T-cell (primary cell): ENCODE measurements around the gene TFIP11. TPM values are rescaled to one million over a fixed set of nuclear protein-coding genes. Genes with fewer than 3 reads are reported as not detected.

Source experiments
- ATAC-seq, 4 experiments: fragments of 200-7000 bp in 3 of 4; fragments of 150-1000 bp in 1 of 4; cut with Tn5 transposase; replicated peaks in 1 of 4; 1 replicate in 3 of 4; 2 replicates in 1 of 4; pipeline ENCODE4 v1.10.0; 2021; ENCODE audit warnings: moderate library complexity in 3 of 4, mild to moderate bottlenecking in 2 of 4, moderate number of reproducible peaks in 1 of 4
- CTCF ChIA-PET, 2 donors: fragments of 300-600 bp; sonication (Branson Sonifier 250); formaldehyde crosslinking; loops; one replicate each; lab custom pipeline; 2022; ENCODE audit warnings: antibody characterized with exemption in 2 of 2; lab: Charles Lee
- POLR2A ChIA-PET, 2 donors: fragments of 300-600 bp; sonication (Branson Sonifier 250); formaldehyde crosslinking; loops; one replicate each; lab custom pipeline; 2022; ENCODE audit warnings: antibody characterized with exemption in 2 of 2; lab: Charles Lee
- DNase-seq, 35 experiments: peaks; one replicate each; pipeline versions ENCODE4 v3.0.0 to v3.0.0-alpha.2; 2013 to 2023
- H3K27ac ChIP-seq: one replicate; pipeline ENCODE4 v1.5.1; 2013; ENCODE audit warnings: low read length
- H3K27me3 ChIP-seq, 2 experiments: replicated peaks in 1 of 2; 1 replicate in 1 of 2; 2 replicates in 1 of 2; pipeline versions ENCODE4 v1.6.1 to v1.7.0; 2013; ENCODE audit warnings: low read length in 1 of 2, mixed read lengths in 1 of 2; ENCODE audit not compliant: control insufficient read depth in 2 of 2, insufficient read depth in 2 of 2; ENCODE audit errors: extremely low read depth in 1 of 2
- H3K36me3 ChIP-seq, 2 donors: 1 replicate in 1 of 2; 2 replicates in 1 of 2; pipeline versions ENCODE4 v1.6.1 to v1.7.0; 2013; ENCODE audit warnings: low read length in 1 of 2; ENCODE audit not compliant: control insufficient read depth in 2 of 2, insufficient read depth in 1 of 2; ENCODE audit errors: extremely low read depth in 1 of 2
- H3K4me1 ChIP-seq, 2 experiments: 1 replicate in 1 of 2; 2 replicates in 1 of 2; pipeline versions ENCODE4 v1.6.1 to v1.7.0; 2013; ENCODE audit warnings: low read length in 2 of 2, mixed read lengths in 1 of 2; ENCODE audit not compliant: insufficient read depth in 2 of 2, control insufficient read depth in 1 of 2; ENCODE audit errors: extremely low read depth in 1 of 2
- H3K4me3 ChIP-seq, 2 donors: 1 replicate in 1 of 2; 2 replicates in 1 of 2; pipeline versions ENCODE4 v1.5.1 to v1.7.0; 2013; ENCODE audit warnings: mild to moderate bottlenecking in 2 of 2, low read length in 1 of 2, moderate library complexity in 1 of 2; ENCODE audit not compliant: control insufficient read depth in 1 of 2; ENCODE audit errors: extremely low read depth in 1 of 2
- H3K9me3 ChIP-seq: 2 replicates; pipeline ENCODE4 v1.7.0; 2013
- H3K27ac Mint-ChIP-seq, 2 donors: one replicate each; pipeline ENCODE4 v1.8.0; 2020 to 2021; ENCODE audit warnings: mild to moderate bottlenecking in 2 of 2, mixed read lengths in 2 of 2
- H3K27me3 Mint-ChIP-seq, 2 donors: one replicate each; pipeline ENCODE4 v1.8.0; 2021 to 2022; ENCODE audit warnings: mixed read lengths in 2 of 2
- H3K36me3 Mint-ChIP-seq: one replicate; pipeline ENCODE4 v1.8.0; 2021; ENCODE audit warnings: mixed read lengths
- H3K4me1 Mint-ChIP-seq, 3 donors: one replicate each; pipeline ENCODE4 v1.8.0; 2020 to 2022; ENCODE audit warnings: mixed read lengths in 3 of 3, mild to moderate bottlenecking in 1 of 3
- H3K4me3 Mint-ChIP-seq, 3 donors: one replicate each; pipeline ENCODE4 v1.8.0; 2020 to 2022; ENCODE audit warnings: mild to moderate bottlenecking in 3 of 3, mixed read lengths in 3 of 3, moderate library complexity in 3 of 3
- H3K9me3 Mint-ChIP-seq, 3 donors: one replicate each; pipeline ENCODE4 v1.8.0; 2020 to 2022; ENCODE audit warnings: mixed read lengths in 3 of 3
- WGBS: methylation state at CpG from one replicate; pipeline ENCODE4 v1.1.5; 2013; ENCODE audit warnings: missing lambda C conversion rate; ENCODE audit not compliant: insufficient coverage; 5-methylcytosine and 5-hydroxymethylcytosine counted together
- total RNA-seq, 35 experiments: library from RNA in 6 of 35; stranded (reverse) in 6 of 35; fragments of 120-200 nt in 1 of 35; gene quantifications; one replicate each; pipeline versions ENCODE4 v1.2.1 to v1.2.4 and lab custom pipeline; 2013 to 2026

Gene TFIP11
- total RNA-seq (10 to 100 TPM; 63.0 to 91.8 (median 75.2) TPM), total RNA-seq (lab: John Stamatoyannopoulos, UW) (56.5 to 135 (median 111) reads per million in 29 experiments)
- total RNA-seq (2013), result 45.0 TPM

DNA sequence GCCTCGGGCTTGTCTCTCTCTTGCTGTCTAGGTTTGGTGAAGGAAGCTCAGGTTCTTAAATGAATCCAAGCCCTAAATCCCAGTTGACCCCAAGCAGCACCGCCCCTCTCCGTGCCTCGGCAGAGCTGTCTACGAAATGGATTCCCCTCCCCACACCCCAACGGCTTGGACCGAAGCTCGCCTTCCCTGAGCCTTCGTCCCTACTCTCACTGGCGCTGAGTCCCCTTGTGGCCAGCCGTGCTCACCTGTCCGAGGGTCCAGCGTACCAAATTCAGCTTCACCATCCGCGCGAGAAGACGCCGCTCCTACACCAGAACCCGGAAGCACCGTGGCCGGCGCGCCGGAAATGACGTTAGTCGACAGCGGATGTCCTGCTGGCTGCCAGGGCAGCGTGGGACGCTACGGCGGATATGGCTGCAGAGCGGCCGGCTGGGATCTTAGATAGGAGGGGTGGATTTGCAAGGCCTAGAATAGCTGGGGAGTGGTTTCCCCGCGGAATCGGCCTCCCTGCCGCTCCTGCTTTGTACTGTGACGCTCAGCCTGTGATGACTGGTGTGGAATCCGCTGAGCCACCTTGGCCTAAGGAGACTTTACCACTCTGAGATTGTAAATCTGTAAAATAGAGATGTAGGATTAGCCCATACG is at the start of gene TFIP11:
Gene TFIP11, minus strand, starts transcription at position 325 of the 645 bp plus-strand sequence. CDS start 2,201 bp downstream, outside the sequence.
- H3K4me1 Mint-ChIP-seq, result peaks cover 45 to 52% (median 50%) of the 10 kb centered on the region in 3 donors
- peaks cover 5 to 29% of the 10 kb centered on the region in 2 donors for H3K36me3 ChIP-seq
- peak within 1 kb of the TSS; percentile 96 to 99 for H3K4me3 ChIP-seq
- H3K27me3 Mint-ChIP-seq, result no peaks in the 10 kb centered on the region
- H3K36me3 Mint-ChIP-seq, result peaks cover 22% of the 10 kb centered on the region
- no peaks in the 10 kb centered on the region for H3K9me3 Mint-ChIP-seq
- POLR2A ChIA-PET, result interaction anchor here (0.6 to 1.0 kb wide), 2 partner anchors 11 to 29 kb away, joined by 3 read pairs; partner anchors contain the start of genes HPS4 (in 1 of the 2) and SRRD (in 1 of the 2)
- H3K27me3 ChIP-seq, result no peaks in the 10 kb centered on the region
- H3K9me3 ChIP-seq, result no peaks in the 10 kb centered on the region
- peaks cover 11 to 21% of the 10 kb centered on the region in 2 experiments for H3K4me1 ChIP-seq
- CTCF ChIA-PET, result interaction anchor here in 1 of 2 donors (0.7 to 2.2 kb wide), 5 partner anchors 9 to 153 kb away, joined by 3 to 11 read pairs (median 4); partner anchors contain the start of genes HPS4 and SRRD
- H3K27ac ChIP-seq, result peak within 1 kb of the TSS; percentile 80
- H3K27ac Mint-ChIP-seq, result peak within 1 kb of the TSS; percentile 98 to 99
- peak; percentile 67 to 93 (median 86) for DNase-seq
- WGBS, result under 1% methylated on average over 40 of the region's 40 CpGs
- peak; percentile 89 to 99 (median 97) for ATAC-seq
- peak within 1 kb of the TSS; percentile 99 to 100 (median 99) for H3K4me3 Mint-ChIP-seq

DNA sequence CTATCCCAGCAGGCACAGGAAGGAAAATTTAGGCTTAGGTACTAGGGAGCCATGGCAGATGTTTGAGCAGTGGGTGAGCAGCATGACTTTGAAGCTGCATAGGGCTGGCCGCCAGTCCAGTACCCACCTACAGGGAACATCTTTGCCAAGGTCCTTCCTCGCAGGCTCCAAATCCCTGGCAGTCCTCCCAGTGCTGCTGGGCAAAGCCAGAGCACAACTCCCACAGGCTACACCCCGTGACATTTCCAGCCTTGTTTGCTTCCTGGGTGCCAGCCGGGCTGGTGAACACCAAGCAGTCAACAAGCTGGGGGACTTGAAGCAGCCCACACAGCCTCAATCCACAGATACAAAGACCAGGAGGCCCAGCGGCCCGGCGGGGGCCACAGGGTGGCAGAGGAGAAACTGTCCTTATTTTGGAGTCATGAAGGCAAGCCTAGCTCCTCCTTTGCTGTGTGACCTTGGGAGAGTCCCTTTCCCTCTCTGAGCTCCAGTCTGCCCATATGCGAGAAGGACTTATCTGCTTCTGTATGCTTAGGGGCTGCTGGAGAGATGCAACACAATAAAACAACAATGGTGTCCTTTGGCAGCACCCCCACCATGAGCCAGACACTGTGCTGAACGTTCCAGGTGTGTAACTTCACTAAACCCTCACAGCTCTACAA is 49.6 kb upstream of the TFIP11 start:
- Histone ChIP-seq H3K27ac (no peak overlapping the region), H3K27me3 (no peaks in the 10 kb centered on the region), H3K36me3 (peaks cover 13 to 26% of the 10 kb centered on the region in 2 donors), H3K9me3 (no peaks in the 10 kb centered on the region), H3K4me3 (no peak overlapping the region), H3K4me1 (peaks cover 0 to 64% of the 10 kb centered on the region in 2 experiments)
- Mint-ChIP-seq H3K27ac (peak overlapping the region in 1 of 2 donors; percentile 12), H3K4me3 (no peak overlapping the region), H3K27me3 (no peaks in the 10 kb centered on the region), H3K9me3 (no peaks in the 10 kb centered on the region), H3K4me1 (peaks cover 36 to 48% (median 43%) of the 10 kb centered on the region in 3 donors), H3K36me3 (peaks cover 4% of the 10 kb centered on the region)
- DNase-seq, result no peak
- POLR2A ChIA-PET, result no interaction called here
- no peak for ATAC-seq
- 100% methylated on average over 4 of the region's 9 CpGs for WGBS
- CTCF ChIA-PET, result interaction anchor here in 1 of 2 donors (0.7 kb wide), 1 partner anchor 1245 kb away, joined by 5 read pairs; no protein-coding TSS in a partner anchor

DNA sequence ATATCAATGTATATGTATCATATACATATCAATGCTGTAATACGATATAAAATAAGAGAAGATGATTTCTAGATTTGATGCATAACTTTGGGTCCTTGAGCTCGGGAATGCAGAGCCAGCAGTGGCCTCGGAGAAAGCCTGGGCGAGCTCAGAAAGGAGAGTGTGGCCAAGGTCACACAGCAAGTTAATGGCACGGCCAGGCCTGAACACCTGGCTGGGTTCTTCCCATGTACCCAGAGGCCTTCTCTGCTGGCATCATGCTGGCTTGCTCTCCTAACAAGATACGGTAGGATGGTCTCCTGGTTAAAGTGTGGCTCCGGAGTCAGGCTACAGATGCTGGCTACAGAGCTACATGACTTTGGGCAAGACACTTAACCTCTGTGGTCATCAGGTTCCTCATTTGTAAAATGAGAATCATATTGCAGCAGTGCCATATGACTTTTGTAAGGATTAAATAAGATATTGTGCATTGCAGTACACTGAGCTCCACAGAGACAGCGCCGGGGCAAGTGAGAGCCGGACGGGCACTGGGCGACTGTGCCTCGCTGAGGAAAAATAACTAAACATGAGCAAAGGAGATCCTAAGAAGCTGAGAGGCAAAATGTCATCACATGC is 47.8 kb upstream of the TFIP11 start:
- ChIA-PET POLR2A (no interaction called here), CTCF (no interaction called here)
- 81% methylated on average over 6 of the region's 13 CpGs for WGBS
- Mint-ChIP-seq H3K4me3 (no peak overlapping the region), H3K27ac (no peak overlapping the region), H3K36me3 (peaks cover 4% of the 10 kb centered on the region), H3K27me3 (no peaks in the 10 kb centered on the region), H3K4me1 (peaks cover 33 to 39% (median 34%) of the 10 kb centered on the region in 3 donors), H3K9me3 (no peaks in the 10 kb centered on the region)
- H3K27ac ChIP-seq, result no peak overlapping the region
- H3K4me1 ChIP-seq, result peaks cover 0 to 56% of the 10 kb centered on the region in 2 experiments
- no peaks in the 10 kb centered on the region for H3K9me3 ChIP-seq
- H3K4me3 ChIP-seq, result no peak overlapping the region
- ATAC-seq (no peak), DNase-seq (no peak)
- peaks cover 17 to 29% of the 10 kb centered on the region in 2 donors for H3K36me3 ChIP-seq
- H3K27me3 ChIP-seq, result no peaks in the 10 kb centered on the region

DNA sequence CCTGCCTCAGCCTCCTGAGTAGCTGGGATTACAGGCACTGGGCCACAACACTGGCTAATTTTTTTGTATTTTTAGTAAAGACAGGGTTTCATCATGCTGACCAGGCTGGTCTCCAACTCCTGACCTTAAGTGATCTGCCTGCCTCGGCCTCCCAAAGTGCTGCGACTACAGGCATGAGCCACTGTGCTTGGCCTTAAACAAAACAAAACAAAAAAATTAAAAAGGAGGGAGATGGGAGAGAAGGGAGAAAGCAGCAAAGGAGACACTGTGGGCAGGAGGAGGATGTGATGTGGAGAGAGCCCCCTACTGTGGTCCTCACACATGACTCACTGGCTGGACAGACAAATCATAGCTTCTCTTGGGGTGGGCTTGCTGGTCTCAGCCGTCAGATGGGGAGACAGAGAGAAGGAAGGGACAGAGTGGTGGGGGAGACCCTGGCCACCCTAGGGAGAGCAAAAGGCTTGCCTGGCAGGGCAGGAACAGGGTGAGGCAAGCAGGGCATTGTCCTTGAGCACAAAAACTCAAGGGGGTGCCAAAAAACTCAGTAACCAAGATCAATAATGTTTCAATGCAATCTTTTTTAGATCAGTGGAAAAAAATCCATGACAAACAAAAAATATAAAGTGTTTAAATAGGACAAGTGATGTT is 46.1 kb upstream of the TFIP11 start:
- H3K36me3 ChIP-seq, result peaks cover 10 to 12% of the 10 kb centered on the region in 2 donors
- Mint-ChIP-seq H3K4me1 (peaks cover 35 to 41% (median 37%) of the 10 kb centered on the region in 3 donors), H3K27ac (no peak overlapping the region), H3K9me3 (no peaks in the 10 kb centered on the region), H3K27me3 (no peaks in the 10 kb centered on the region), H3K4me3 (no peak overlapping the region), H3K36me3 (peaks cover 4% of the 10 kb centered on the region)
- ATAC-seq (no peak), DNase-seq (no peak)
- no peak overlapping the region for H3K4me3 ChIP-seq
- ChIA-PET CTCF (no interaction called here), POLR2A (no interaction called here)
- H3K9me3 ChIP-seq, result no peaks in the 10 kb centered on the region
- H3K27me3 ChIP-seq, result no peaks in the 10 kb centered on the region
- peaks cover 0 to 50% of the 10 kb centered on the region in 2 experiments for H3K4me1 ChIP-seq
- no CpG with 5 or more reads among the region's 3 CpGs for WGBS
- H3K27ac ChIP-seq, result no peak overlapping the region

DNA sequence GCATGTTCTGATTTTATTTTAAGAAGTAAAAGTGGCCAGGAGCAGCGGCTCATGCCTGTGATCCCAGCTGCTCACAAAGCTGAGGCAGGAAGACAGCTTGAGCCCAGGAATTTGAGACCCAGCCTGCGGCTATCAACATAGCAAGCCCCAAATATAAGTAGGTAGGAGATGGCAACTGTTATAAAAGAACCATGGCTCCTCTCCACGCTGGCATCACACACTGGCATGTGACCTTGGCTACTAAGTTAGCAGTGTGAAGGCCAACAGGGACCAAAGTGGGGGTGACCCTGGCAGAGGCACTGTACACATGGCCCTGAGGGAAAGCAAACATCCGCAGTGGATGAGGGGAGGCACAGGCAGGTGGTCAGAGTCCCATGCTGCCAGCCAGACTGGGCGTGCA is 44.6 kb upstream of the TFIP11 start:
- CTCF ChIA-PET, result interaction anchor here in 1 of 2 donors (0.6 kb wide), 1 partner anchor 51 kb away, joined by 3 read pairs; no protein-coding TSS in a partner anchor
- Histone ChIP-seq H3K27me3 (no peaks in the 10 kb centered on the region), H3K27ac (no peak overlapping the region), H3K4me3 (no peak overlapping the region), H3K4me1 (peaks cover 0 to 46% of the 10 kb centered on the region in 2 experiments), H3K36me3 (peaks cover 10 to 12% of the 10 kb centered on the region in 2 donors), H3K9me3 (no peaks in the 10 kb centered on the region)
- no peak for DNase-seq
- WGBS, result 95% methylated on average over 3 of the region's 5 CpGs
- H3K4me1 Mint-ChIP-seq, result peaks cover 29 to 38% (median 29%) of the 10 kb centered on the region in 3 donors
- H3K27me3 Mint-ChIP-seq, result no peaks in the 10 kb centered on the region
- no peaks in the 10 kb centered on the region for H3K9me3 Mint-ChIP-seq
- ATAC-seq, result no peak
- H3K36me3 Mint-ChIP-seq, result peaks cover 4% of the 10 kb centered on the region
- no peak overlapping the region for H3K27ac Mint-ChIP-seq
- H3K4me3 Mint-ChIP-seq, result no peak overlapping the region
- POLR2A ChIA-PET, result no interaction called here
